GM04504 (cell line): Measurements from ENCODE around the gene ABTB2.

Experiments used
- DNase-seq: peaks from one replicate; pipeline ENCODE4 v3.0.0-alpha.2; 2012; ENCODE audit warnings: low read depth

ABTB2 gene

GRCh38 chr11:34166806-34167740, 190.7 kb downstream of the ABTB2 start:
- DNase-seq: no peak

- no peak for DNase-seq
These were observed 191.8 kb downstream of the ABTB2 start for GRCh38 chr11:34165786-34166555.

- no peak for DNase-seq
These were observed 192.7 kb downstream of the ABTB2 start for GRCh38 chr11:34165121-34165520.

GRCh38 chr11:34162856-34163255, 195.0 kb downstream of the ABTB2 start:
- no peak for DNase-seq

GRCh38 chr11:34162493-34162820, 195.4 kb downstream of the ABTB2 start:
- DNase-seq: no peak

- no peak for DNase-seq
These were observed 195.9 kb downstream of the ABTB2 start for GRCh38 chr11:34161812-34162492.

GRCh38 chr11:34161361-34161760, 196.4 kb downstream of the ABTB2 start:
- DNase-seq: no peak

GRCh38 chr11:34160791-34161190, 197.0 kb downstream of the ABTB2 start:
- no peak for DNase-seq

GRCh38 chr11:34160049-34160721, 197.6 kb downstream of the ABTB2 start:
- DNase-seq: no peak

GRCh38 chr11:34158661-34159060, 199.1 kb downstream of the ABTB2 start:
- no peak for DNase-seq

GRCh38 chr11:34157163-34157562, 200.6 kb downstream of the ABTB2 start:
- no peak for DNase-seq

- DNase-seq: no peak
These were observed 202.1 kb downstream of the ABTB2 start for GRCh38 chr11:34155757-34156062.

GRCh38 chr11:34155057-34155756, 202.6 kb downstream of the ABTB2 start:
- DNase-seq: no peak

- no peak for DNase-seq
These were observed 203.5 kb downstream of the ABTB2 start for GRCh38 chr11:34154059-34154875.

- DNase-seq: no peak
These were observed 205.6 kb downstream of the ABTB2 start for GRCh38 chr11:34151916-34152845.

GRCh38 chr11:34151166-34151565, 206.6 kb downstream of the ABTB2 start:
- no peak for DNase-seq

GRCh38 chr11:34150494-34151151, 207.2 kb downstream of the ABTB2 start:
- DNase-seq: peak; percentile 16

GRCh38 chr11:34149786-34150185, 208.0 kb downstream of the ABTB2 start:
- no peak for DNase-seq

- no peak for DNase-seq
These were observed 208.5 kb downstream of the ABTB2 start for GRCh38 chr11:34149274-34149673.
